ENCODE data around the gene STAT5B.

The STAT5B gene

GRCh38 chr17:42266918-42267766, 9.0 kb downstream of the STAT5B start:
- no peak for TF ChIP-seq FOXP2 (optimal IDR thresholded peaks at IDR 0.05; ENCODE audit: borderline replicate concordance, extremely low read depth, extremely low read length, insufficient read depth)
- no peak for TF ChIP-seq SIN3A (IDR thresholded peaks at IDR 0.05; ENCODE audit: borderline replicate concordance, insufficient read depth, low read length)
- no peak for TF ChIP-seq TAF1 (IDR thresholded peaks at IDR 0.05; ENCODE audit: borderline replicate concordance, insufficient read depth, low read length)

GRCh38 chr17:42266462-42266861, 9.7 kb downstream of the STAT5B start:
- no peak for TF ChIP-seq TAF1 (IDR thresholded peaks at IDR 0.05; ENCODE audit: borderline replicate concordance, insufficient read depth, low read length)
- TF ChIP-seq POLR2AphosphoS5 (IDR thresholded peaks at IDR 0.05; ENCODE audit: low read depth, low read length), result no peak
- no peak for TF ChIP-seq FOXP2 (optimal IDR thresholded peaks at IDR 0.05; ENCODE audit: borderline replicate concordance, extremely low read depth, extremely low read length, insufficient read depth)
- no peak for TF ChIP-seq SIN3A (IDR thresholded peaks at IDR 0.05; ENCODE audit: borderline replicate concordance, insufficient read depth, low read length)
- no peak for TF ChIP-seq REST (IDR thresholded peaks at IDR 0.05; ENCODE audit: insufficient read depth in 1 of 2, low read depth in 2 of 2, low read length in 2 of 2)

- TF ChIP-seq POLR2AphosphoS5 (IDR thresholded peaks at IDR 0.05; ENCODE audit: low read depth, low read length), result no peak
- no peak for TF ChIP-seq REST (IDR thresholded peaks at IDR 0.05; ENCODE audit: insufficient read depth in 1 of 2, low read depth in 2 of 2, low read length in 2 of 2)
These were observed 15.9 kb downstream of the STAT5B start for GRCh38 chr17:42260318-42260717.

DNA sequence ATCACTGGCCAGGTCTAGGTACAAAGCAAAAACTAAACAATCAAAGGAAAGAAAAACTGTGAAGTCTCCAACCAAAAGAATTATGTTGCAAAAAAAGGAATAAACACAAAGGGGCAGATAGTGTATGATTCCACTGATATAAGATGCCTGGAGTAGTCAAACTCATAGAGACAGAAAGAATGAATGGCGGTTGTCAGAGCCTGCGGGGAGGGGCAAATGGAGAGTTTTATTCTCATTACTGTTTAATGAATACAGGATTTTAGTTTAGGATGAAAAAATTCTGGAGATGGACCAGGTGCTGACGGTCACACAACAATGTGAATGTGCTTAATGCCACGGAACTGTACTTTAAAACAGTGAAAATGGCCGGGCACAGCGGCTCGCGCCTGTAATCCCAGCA, 20.7 kb downstream of the STAT5B start:
- no peak for TF ChIP-seq SIN3A (IDR thresholded peaks at IDR 0.05; ENCODE audit: borderline replicate concordance, insufficient read depth, low read length)
- TF ChIP-seq POLR2AphosphoS5 (IDR thresholded peaks at IDR 0.05; ENCODE audit: low read depth, low read length), result no peak

- TF ChIP-seq TAF1 (IDR thresholded peaks at IDR 0.05; ENCODE audit: borderline replicate concordance, insufficient read depth, low read length) (no peak), SIN3A (IDR thresholded peaks at IDR 0.05; ENCODE audit: borderline replicate concordance, insufficient read depth, low read length) (no peak), REST (IDR thresholded peaks at IDR 0.05; ENCODE audit: insufficient read depth in 1 of 2, low read depth in 2 of 2, low read length in 2 of 2) (no peak), POLR2AphosphoS5 (IDR thresholded peaks at IDR 0.05; ENCODE audit: low read depth, low read length) (no peak), FOXP2 (optimal IDR thresholded peaks at IDR 0.05; ENCODE audit: borderline replicate concordance, extremely low read depth, extremely low read length, insufficient read depth) (no peak)
These were observed 22.6 kb downstream of the STAT5B start for GRCh38 chr17:42253578-42253977.

DNA sequence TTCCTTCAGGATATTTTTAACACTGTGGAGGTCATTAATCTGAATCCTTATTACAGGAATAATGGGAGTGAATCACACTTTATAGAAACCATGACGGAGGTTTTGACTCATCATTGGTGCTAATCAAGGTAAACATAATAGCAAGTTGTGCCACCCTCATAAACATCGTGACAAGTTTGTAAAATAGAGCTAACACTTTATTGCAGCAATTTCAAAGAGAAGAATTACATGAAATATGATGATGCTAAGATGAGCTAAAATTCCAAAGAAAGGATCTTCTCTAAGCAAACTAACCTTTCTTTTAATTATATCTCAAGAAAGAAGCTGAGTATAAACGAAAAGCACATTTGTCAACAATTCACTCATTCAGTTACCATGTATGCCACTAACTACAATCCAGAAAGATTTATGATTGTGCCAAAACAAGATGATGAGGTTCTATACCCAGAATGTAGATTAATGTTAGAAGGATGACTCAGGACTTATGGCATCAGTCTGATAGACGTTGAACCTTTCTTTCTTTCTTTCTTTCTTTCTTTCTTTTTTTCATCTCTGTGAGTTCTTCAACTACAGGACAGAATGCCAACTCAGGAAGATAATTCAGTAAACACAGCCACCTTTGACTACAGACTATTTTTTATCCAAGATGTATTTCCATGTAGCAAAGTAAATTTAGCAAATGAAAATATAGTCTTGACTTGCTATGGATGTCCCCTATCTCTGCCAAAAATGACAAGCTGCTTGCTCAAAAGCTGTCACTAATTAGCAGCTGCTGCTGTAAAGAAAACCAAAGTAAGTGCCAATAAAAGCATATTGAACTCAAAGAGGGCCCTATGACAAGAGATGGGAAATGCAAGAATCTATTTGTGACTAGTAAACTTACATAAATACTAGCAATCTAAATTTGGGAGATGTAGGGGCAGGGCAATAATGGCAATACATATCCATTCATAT, 23.3 kb downstream of the STAT5B start:
- no peak for TF ChIP-seq FOXP2 (optimal IDR thresholded peaks at IDR 0.05; ENCODE audit: borderline replicate concordance, extremely low read depth, extremely low read length, insufficient read depth)
